Measurements from ENCODE around the gene MAPK12.

The MAPK12 gene

DNA sequence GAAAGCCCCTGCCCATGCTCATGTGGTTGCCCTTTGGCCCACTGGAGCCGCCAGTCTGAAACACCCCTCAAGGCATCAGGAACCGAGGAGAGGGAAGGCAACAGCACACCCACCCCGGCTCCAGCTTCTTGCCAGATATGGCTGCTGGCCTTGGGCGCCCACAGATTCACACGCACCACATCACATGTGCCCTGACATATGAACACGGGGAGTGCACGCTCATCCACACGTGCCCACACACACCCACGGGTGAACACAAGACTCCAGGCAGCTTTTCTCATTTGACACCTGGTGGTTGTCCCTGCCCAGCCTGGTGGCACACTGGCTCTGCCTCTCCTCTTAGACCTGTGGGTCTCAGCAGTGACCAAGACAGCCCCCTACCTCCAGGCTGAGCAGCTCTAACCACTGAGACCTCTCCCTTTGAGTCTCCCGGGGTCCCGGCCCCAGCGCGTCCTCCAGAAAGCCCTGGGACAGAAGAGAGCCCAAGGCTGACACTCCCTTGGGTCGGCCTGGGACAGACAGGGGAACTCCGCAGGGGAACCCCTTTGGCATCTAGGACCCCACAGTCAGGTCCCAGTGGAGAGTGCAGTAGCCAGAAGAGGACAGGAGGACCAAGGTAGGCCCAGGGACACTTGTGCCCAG lies 2.7 kb upstream of the MAPK12 start:
- no peak overlapping the region for H3K9ac ChIP-seq (ENCODE audit: low read depth, low read length, poor library complexity)
- H3K27me3 ChIP-seq (ENCODE audit: control insufficient read depth in 3 of 3, insufficient read depth in 3 of 3, low read depth in 1 of 3, low read length in 3 of 3): peaks cover 0 to 2% (median 0%) of the 10 kb centered on the region in 3 experiments
- no peak for DNase-seq (ENCODE audit: low spot score)

DNA sequence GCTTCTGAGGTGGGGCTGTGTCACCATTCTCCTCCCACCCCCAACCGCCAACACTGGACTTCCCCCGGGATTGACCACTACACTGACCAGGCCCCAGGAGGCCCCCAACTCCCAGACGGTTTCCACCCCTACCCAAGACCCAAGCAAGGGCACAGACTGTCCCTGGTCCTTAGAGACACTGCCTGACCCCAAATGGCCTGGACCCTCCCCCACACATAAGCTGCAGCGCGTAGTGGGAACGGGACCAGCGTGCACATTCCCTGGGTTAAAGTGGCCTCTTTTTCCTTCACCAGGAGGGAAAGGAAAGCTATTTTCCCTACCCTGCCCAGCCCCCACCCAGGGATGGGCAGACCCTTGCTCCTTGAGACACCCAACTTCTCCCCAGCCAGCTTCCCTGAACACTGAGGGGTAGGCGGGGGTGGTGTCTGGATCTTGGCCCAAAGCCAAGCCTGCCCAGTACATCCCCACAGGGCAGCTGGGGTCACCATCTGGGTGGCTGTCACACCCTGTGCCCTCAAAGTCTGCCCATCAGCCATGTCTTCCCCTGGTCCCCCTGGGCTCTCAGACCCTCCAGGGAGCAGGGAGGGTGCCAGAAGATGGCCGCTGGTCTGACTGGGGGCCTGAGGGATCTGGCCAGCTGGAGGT lies 1.6 kb upstream of the MAPK12 start:
- Histone ChIP-seq H3K9ac (ENCODE audit: low read depth, low read length, poor library complexity) (no peak overlapping the region), H2BK15ac (ENCODE audit: low read length) (peak overlapping the region; percentile 99), H3K79me1 (ENCODE audit: low read depth, low read length) (peaks cover 15% of the 10 kb centered on the region), H2AFZ (ENCODE audit: low read length) (no peak overlapping the region), H3K14ac (ENCODE audit: low read length) (peak overlapping the region; percentile 67), H2BK5ac (ENCODE audit: low read length) (peak overlapping the region; percentile 98), H3K27ac (replicated peaks; ENCODE audit: low read length) (no peak overlapping the region), H3K4me1 (ENCODE audit: control insufficient read depth in 2 of 2, insufficient read depth in 1 of 2, low read depth in 1 of 2, low read length in 2 of 2) (peaks cover 11 to 18% of the 10 kb centered on the region in 2 donors), H3K18ac (ENCODE audit: low read length) (peak overlapping the region; percentile 96), H2BK120ac (ENCODE audit: low read depth, low read length) (peak overlapping the region; percentile 88), H2AK5ac (ENCODE audit: low read depth, low read length) (peak overlapping the region; percentile 99), H3K27me3 (ENCODE audit: control insufficient read depth in 3 of 3, insufficient read depth in 3 of 3, low read depth in 1 of 3, low read length in 3 of 3) (no peaks in the 10 kb centered on the region), H4K8ac (ENCODE audit: low read depth, low read length) (no peak overlapping the region), H3K23ac (ENCODE audit: low read depth, low read length, poor library complexity) (peak overlapping the region; percentile 29), H2BK12ac (ENCODE audit: low read length) (peak overlapping the region; percentile 89), H3K4me2 (ENCODE audit: insufficient read depth, low read length, poor library complexity, severe bottlenecking) (no peak overlapping the region), H3K4ac (ENCODE audit: low read length) (no peak overlapping the region), H3K4me3 (ENCODE audit: low read length in 2 of 2) (no peak overlapping the region), H3K36me3 (replicated peaks in 1 of 2; ENCODE audit: control insufficient read depth in 2 of 2, insufficient read depth in 2 of 2, low read length in 2 of 2) (peaks cover 0 to 24% of the 10 kb centered on the region in 2 donors), H3K9me3 (replicated peaks in 1 of 2; ENCODE audit: control insufficient read depth in 2 of 2, insufficient read depth in 1 of 2, low read depth in 1 of 2, low read length in 2 of 2) (peaks cover 4% of the 10 kb centered on the region in 2 donors), H4K91ac (ENCODE audit: low read depth, low read length, poor library complexity) (peak overlapping the region; percentile 26)
- no CpG with 5 or more reads among the region's 9 CpGs for whole genome bisulfite sequencing, 2 donors (ENCODE audit: extremely low coverage in 2 of 2, insufficient read length in 2 of 2, insufficient replicate concordance in 1 of 2)
- DNase-seq (ENCODE audit: low spot score): no peak

More for the DNA sequence above, 2.7 kb upstream of the MAPK12 start:
- H4K8ac ChIP-seq (ENCODE audit: low read depth, low read length): no peak overlapping the region
- H3K4me1 ChIP-seq (ENCODE audit: control insufficient read depth in 2 of 2, insufficient read depth in 1 of 2, low read depth in 1 of 2, low read length in 2 of 2): peaks cover 11 to 20% of the 10 kb centered on the region in 2 donors
- no peak overlapping the region for H2BK5ac ChIP-seq (ENCODE audit: low read length)
- no CpG with 5 or more reads among the region's 15 CpGs for WGBS, 2 donors (ENCODE audit: extremely low coverage in 2 of 2, insufficient read length in 2 of 2, insufficient replicate concordance in 1 of 2)
- H3K4me3 ChIP-seq (ENCODE audit: low read length in 2 of 2): no peak overlapping the region
- H3K9me3 ChIP-seq (replicated peaks in 1 of 2; ENCODE audit: control insufficient read depth in 2 of 2, insufficient read depth in 1 of 2, low read depth in 1 of 2, low read length in 2 of 2): peaks cover 4% of the 10 kb centered on the region in 2 donors
- H2AK5ac ChIP-seq (ENCODE audit: low read depth, low read length): peak overlapping the region; percentile 97
- no peak overlapping the region for H2AFZ ChIP-seq (ENCODE audit: low read length)
- H2BK12ac ChIP-seq (ENCODE audit: low read length): peak overlapping the region; percentile 84
- H3K14ac ChIP-seq (ENCODE audit: low read length): no peak overlapping the region
- no peak overlapping the region for H3K23ac ChIP-seq (ENCODE audit: low read depth, low read length, poor library complexity)
- H3K36me3 ChIP-seq (replicated peaks in 1 of 2; ENCODE audit: control insufficient read depth in 2 of 2, insufficient read depth in 2 of 2, low read length in 2 of 2): peaks cover 0 to 17% of the 10 kb centered on the region in 2 donors
- H3K18ac ChIP-seq (ENCODE audit: low read length): no peak overlapping the region
- peak overlapping the region; percentile 95 for H2BK15ac ChIP-seq (ENCODE audit: low read length)
- H3K27ac ChIP-seq (replicated peaks; ENCODE audit: low read length): no peak overlapping the region
- H4K91ac ChIP-seq (ENCODE audit: low read depth, low read length, poor library complexity): no peak overlapping the region
- no peak overlapping the region for H3K4me2 ChIP-seq (ENCODE audit: insufficient read depth, low read length, poor library complexity, severe bottlenecking)
- H3K4ac ChIP-seq (ENCODE audit: low read length): no peak overlapping the region
- H2BK120ac ChIP-seq (ENCODE audit: low read depth, low read length): no peak overlapping the region
- peaks cover 10% of the 10 kb centered on the region for H3K79me1 ChIP-seq (ENCODE audit: low read depth, low read length)

DNA sequence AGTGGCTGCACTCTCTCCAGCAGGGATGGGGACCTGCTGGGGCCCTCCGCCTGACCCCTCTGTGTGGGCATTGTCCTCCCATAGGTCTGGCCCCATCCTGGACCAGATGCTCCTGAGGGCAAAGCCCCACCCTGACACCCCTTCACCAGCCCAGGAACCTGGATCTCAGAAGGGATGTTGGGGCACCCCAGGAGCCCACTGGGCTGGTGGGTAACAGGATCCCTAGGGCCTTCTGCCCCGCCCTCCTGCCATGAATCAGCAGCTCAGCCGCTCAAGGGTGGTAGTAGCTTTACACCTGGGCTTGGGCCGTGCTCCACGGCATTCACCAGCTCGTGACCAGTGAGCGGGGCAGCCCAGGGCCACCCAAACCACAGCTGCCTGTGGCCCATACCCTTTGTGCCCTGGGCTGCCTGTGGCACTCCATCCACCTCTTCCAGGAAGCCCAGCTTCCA lies 1.0 kb upstream of the MAPK12 start:
- no peak for DNase-seq (ENCODE audit: low spot score)
- peak overlapping the region; percentile 83 for H2BK120ac ChIP-seq (ENCODE audit: low read depth, low read length)
- no CpG with 5 or more reads among the region's 7 CpGs for WGBS, 2 donors (ENCODE audit: extremely low coverage in 2 of 2, insufficient read length in 2 of 2, insufficient replicate concordance in 1 of 2)
- no peak overlapping the region for H4K8ac ChIP-seq (ENCODE audit: low read depth, low read length)
- peak overlapping the region; percentile 72 for H2BK5ac ChIP-seq (ENCODE audit: low read length)
- no peak overlapping the region for H3K4me2 ChIP-seq (ENCODE audit: insufficient read depth, low read length, poor library complexity, severe bottlenecking)
- peak overlapping the region; percentile 67 for H3K14ac ChIP-seq (ENCODE audit: low read length)
- peaks cover 16% of the 10 kb centered on the region for H3K79me1 ChIP-seq (ENCODE audit: low read depth, low read length)
- H4K91ac ChIP-seq (ENCODE audit: low read depth, low read length, poor library complexity): peak overlapping the region; percentile 26
- H2AFZ ChIP-seq (ENCODE audit: low read length): no peak overlapping the region
- H3K23ac ChIP-seq (ENCODE audit: low read depth, low read length, poor library complexity): peak overlapping the region; percentile 49
- H3K9me3 ChIP-seq (replicated peaks in 1 of 2; ENCODE audit: control insufficient read depth in 2 of 2, insufficient read depth in 1 of 2, low read depth in 1 of 2, low read length in 2 of 2): peaks cover 4% of the 10 kb centered on the region in 2 donors
- H3K4ac ChIP-seq (ENCODE audit: low read length): peak overlapping the region; percentile 66
- no peaks in the 10 kb centered on the region for H3K27me3 ChIP-seq (ENCODE audit: control insufficient read depth in 3 of 3, insufficient read depth in 3 of 3, low read depth in 1 of 3, low read length in 3 of 3)
- peaks cover 0 to 29% of the 10 kb centered on the region in 2 donors for H3K36me3 ChIP-seq (replicated peaks in 1 of 2; ENCODE audit: control insufficient read depth in 2 of 2, insufficient read depth in 2 of 2, low read length in 2 of 2)
- peak overlapping the region; percentile 99 for H2AK5ac ChIP-seq (ENCODE audit: low read depth, low read length)
- peak overlapping the region; percentile 99 for H2BK15ac ChIP-seq (ENCODE audit: low read length)
- H3K4me1 ChIP-seq (ENCODE audit: control insufficient read depth in 2 of 2, insufficient read depth in 1 of 2, low read depth in 1 of 2, low read length in 2 of 2): peaks cover 11 to 18% of the 10 kb centered on the region in 2 donors
- H3K9ac ChIP-seq (ENCODE audit: low read depth, low read length, poor library complexity): peak overlapping the region; percentile 63
- peak overlapping the region in 1 of 2 donors; percentile 90 for H3K4me3 ChIP-seq (ENCODE audit: low read length in 2 of 2)
- H2BK12ac ChIP-seq (ENCODE audit: low read length): peak overlapping the region; percentile 100
- H3K27ac ChIP-seq (replicated peaks; ENCODE audit: low read length): peak overlapping the region; percentile 12
- H3K18ac ChIP-seq (ENCODE audit: low read length): peak overlapping the region; percentile 96

All from neuronal stem cell (in vitro differentiated cells).